Panc1 (cell line): ENCODE results near the gene PON2. TPM values are rescaled to one million over a fixed set of nuclear protein-coding genes. Genes with fewer than 3 reads are reported as not detected.

Experiments used
- ATAC-seq: fragments of 200-7000 bp; cut with Tn5 transposase; 2 replicates; pipeline ENCODE4 v1.9.1; 2020; ENCODE audit warnings: mild to moderate bottlenecking, moderate library complexity
- BruUV-seq: library from RNA; stranded (reverse); fragments of 400-500 nt; replicated peaks from 2 replicates; lab custom pipeline; 2021; lab: Mats Ljungman, UMichigan
- CTCF ChIA-PET: fragments of 300-600 bp; sonication (Branson Sonifier 250); formaldehyde crosslinking; loops from one replicate; lab custom pipeline; 2022; ENCODE audit warnings: antibody characterized with exemption; lab: Charles Lee
- POLR2A ChIA-PET: fragments of 300-600 bp; sonication (Branson Sonifier 250); formaldehyde crosslinking; loops from one replicate; lab custom pipeline; 2022; ENCODE audit warnings: antibody characterized with exemption; lab: Charles Lee
- DNase-seq: peaks from one replicate; pipeline ENCODE4 v3.0.0-alpha.2; 2010; ENCODE audit warnings: low read depth, low spot score
- H3K27ac ChIP-seq: 2 replicates; pipeline ENCODE4 v1.5.1; 2011; ENCODE audit warnings: mild to moderate bottlenecking, low read length, inconsistent platforms
- H3K27me3 ChIP-seq: fragments of 200-500 bp; sonication (Bioruptor generic); 2 replicates; pipeline ENCODE4 v1.6.0; 2014; ENCODE audit warnings: low read length, inconsistent platforms; ENCODE audit not compliant: control insufficient read depth, insufficient read depth
- H3K36me3 ChIP-seq: fragments of 200-500 bp; sonication (Bioruptor generic); 2 replicates; pipeline ENCODE4 v1.5.1; 2014; ENCODE audit warnings: inconsistent platforms, mild to moderate bottlenecking, low read length, moderate library complexity; ENCODE audit not compliant: control insufficient read depth, insufficient read depth
- H3K4me1 ChIP-seq: 2 replicates; pipeline ENCODE4 v1.5.1; 2011; ENCODE audit warnings: inconsistent platforms, mild to moderate bottlenecking, low read length, moderate library complexity; ENCODE audit not compliant: control insufficient read depth, insufficient read depth
- H3K4me3 ChIP-seq, 2 experiments: 2 replicates each; pipeline ENCODE4 v1.5.1; 2011 to 2012; ENCODE audit warnings: low read depth in 2 of 2, low read length in 2 of 2, mild to moderate bottlenecking in 2 of 2, inconsistent platforms in 1 of 2, moderate library complexity in 1 of 2
- H3K9me3 ChIP-seq: fragments of 200-500 bp; sonication (Bioruptor generic); 2 replicates; pipeline ENCODE4 v1.5.1; 2014; ENCODE audit warnings: low read depth, mild to moderate bottlenecking, inconsistent platforms, low read length, moderate library complexity; ENCODE audit not compliant: control insufficient read depth, insufficient read depth
- CTCF ChIP-seq: fragments of 450-650 bp; IDR thresholded peaks from 2 replicates; pipeline ENCODE4 v1.5.1; 2017; ENCODE audit warnings: mild to moderate bottlenecking
- POLR2AphosphoS5 ChIP-seq: IDR thresholded peaks from 2 replicates; pipeline ENCODE4 v1.6.1; 2012; ENCODE audit warnings: mild to moderate bottlenecking, low read depth, low read length, moderate library complexity
- REST ChIP-seq, 2 experiments: IDR thresholded peaks; 2 replicates each; pipeline ENCODE4 v1.6.1; 2011 to 2012; ENCODE audit warnings: low read depth in 2 of 2, control low read depth in 1 of 2, low read length in 1 of 2, mild to moderate bottlenecking in 1 of 2, moderate library complexity in 1 of 2; ENCODE audit not compliant: insufficient read depth in 1 of 2
- SIN3A ChIP-seq: IDR thresholded peaks from 2 replicates; pipeline ENCODE4 v1.6.1; 2012; ENCODE audit warnings: low read depth, mild to moderate bottlenecking, low read length, moderate library complexity, borderline replicate concordance; ENCODE audit not compliant: insufficient read depth
- TCF7L2 ChIP-seq: IDR thresholded peaks from 2 replicates; pipeline ENCODE4 v1.6.1; 2011; ENCODE audit warnings: mild to moderate bottlenecking, low read depth, low read length, inconsistent platforms
- in situ Hi-C: cut with HindIII; loops from 2 replicates; pipeline ENCODE4 v1.10.0; 2016; ENCODE audit warnings: low sequenced_read_pairs, low pct_unique_long_range_greater_than_20kb
- intact Hi-C: fragments of 100-400 bp; cut with micrococcal nuclease; formaldehyde crosslinking; loops from one replicate; pipeline ENCODE4 v1.10.0; 2022; ENCODE audit not compliant: unreplicated experiment
- total RNA-seq: library from RNA; stranded (reverse); gene quantifications from one replicate; pipeline ENCODE4 v1.2.1, GENCODE V29; 2021; ENCODE audit not compliant: unreplicated experiment

Gene PON2
- total RNA-seq, 1 experiment from 2014 or later: 116 TPM

- Histone ChIP-seq H3K27ac (no peak overlapping the region), H3K36me3 (no peaks in the 10 kb centered on the region), H3K9me3 (no peaks in the 10 kb centered on the region), H3K27me3 (no peaks in the 10 kb centered on the region), H3K4me1 (no peaks in the 10 kb centered on the region), H3K4me3 (no peak overlapping the region)
- ChIA-PET CTCF (no interaction called here), POLR2A (no interaction called here)
- ATAC-seq (no peak), DNase-seq (no peak)
- intact Hi-C loops (no loop called here), in situ Hi-C loops (no loop called here)
- TF ChIP-seq POLR2AphosphoS5 (no peak), REST (IDR thresholded peaks at IDR 0.05; ENCODE audit: insufficient read depth in 1 of 2, low read depth in 2 of 2, low read length in 1 of 2) (no peak), TCF7L2 (no peak), CTCF (no peak)
- no TSS peak for BruUV-seq
Observed at GRCh38 chr7:95424716-95425115, 10.1 kb downstream of the PON2 start.

- Histone ChIP-seq H3K36me3 (no peaks in the 10 kb centered on the region), H3K9me3 (no peaks in the 10 kb centered on the region), H3K27ac (no peak overlapping the region), H3K4me1 (no peaks in the 10 kb centered on the region), H3K4me3 (no peak overlapping the region), H3K27me3 (no peaks in the 10 kb centered on the region)
- POLR2A ChIA-PET: no interaction called here
- BruUV-seq: no TSS peak
- intact Hi-C loops (no loop called here), in situ Hi-C loops (no loop called here)
- CTCF ChIA-PET: no interaction called here
- no peak for DNase-seq
- ATAC-seq: no peak
- TF ChIP-seq POLR2AphosphoS5 (no peak), SIN3A (no peak), REST (IDR thresholded peaks at IDR 0.05; ENCODE audit: insufficient read depth in 1 of 2, low read depth in 2 of 2, low read length in 1 of 2) (no peak), CTCF (no peak), TCF7L2 (no peak)
Observed at GRCh38 chr7:95421847-95422444, 12.9 kb downstream of the PON2 start.
